ENCODE results near the gene ZNF18.
"Not testable (repeated sequence)": the region's sequence is repeated elsewhere in the genome, so short reads cannot be mapped to it uniquely, and the experiment has no call there.

The ZNF18 gene

DNA sequence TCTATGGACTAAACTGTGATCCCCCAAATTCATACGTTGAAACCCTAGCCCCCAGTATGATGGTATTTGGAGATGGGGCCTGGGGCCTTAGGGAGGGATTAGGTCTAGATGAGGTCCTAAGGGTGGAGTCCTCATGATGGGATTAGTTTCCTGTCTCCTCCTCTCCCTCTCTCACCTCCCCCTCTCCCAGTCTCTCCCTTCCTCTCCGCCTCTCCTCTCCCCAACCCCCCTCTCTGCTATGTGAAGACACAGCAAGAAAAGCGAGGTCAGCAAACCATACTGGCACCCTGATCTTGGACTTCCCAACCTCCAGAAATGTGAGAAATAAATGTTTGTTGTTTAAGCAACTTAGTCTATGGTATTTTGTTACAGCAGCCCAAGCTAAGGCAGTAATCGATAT lies 15.4 kb downstream of the ZNF18 start:
- no peak for DNase-seq

DNA sequence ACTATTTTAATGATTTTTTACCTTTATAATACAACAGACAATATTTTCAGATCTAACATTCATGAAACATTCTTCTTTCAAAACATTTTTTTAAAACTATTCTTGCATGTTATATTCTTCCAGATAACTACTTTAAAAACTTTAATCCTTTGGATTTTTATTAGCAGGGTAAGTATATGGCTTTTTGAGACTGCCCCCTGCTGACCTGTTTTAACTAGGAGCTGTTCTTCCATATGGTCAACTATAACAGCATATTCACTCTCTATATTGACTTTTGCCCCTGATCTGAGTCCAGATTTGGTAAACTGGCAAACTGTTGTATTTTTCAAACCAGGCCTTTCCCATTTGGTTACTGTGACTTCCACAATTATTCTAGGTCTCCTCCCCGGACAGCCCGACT lies 16.5 kb downstream of the ZNF18 start:
- DNase-seq, result no peak

GRCh38 chr17:11979795-11980194 lies 17.5 kb downstream of the ZNF18 start:
- no peak for DNase-seq

DNA sequence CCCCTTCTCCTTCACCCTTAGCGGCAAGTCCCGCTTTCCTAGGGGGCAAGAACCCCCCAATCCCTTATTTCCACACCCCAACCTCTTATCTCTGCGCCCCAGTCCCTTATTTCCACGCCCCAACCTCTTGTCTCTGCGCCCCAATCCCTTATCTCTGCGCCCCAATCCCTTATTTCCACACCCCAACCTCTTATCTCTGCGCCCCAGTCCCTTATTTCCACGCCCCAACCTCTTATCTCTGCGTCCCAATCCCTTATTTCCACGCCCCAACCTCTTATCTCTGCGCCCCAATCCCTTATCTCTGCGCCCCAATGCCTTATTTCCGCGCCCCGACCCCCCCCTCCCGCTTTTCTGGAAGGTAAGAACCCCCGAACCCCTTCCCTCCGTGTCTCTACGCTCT lies 24.5 kb downstream of the ZNF18 start:
- DNase-seq, result not testable (repeated sequence)

GRCh38 chr17:11969565-11969964 lies 27.7 kb downstream of the ZNF18 start:
- DNase-seq, result no peak

GRCh38 chr17:11954936-11955335 lies 42.3 kb downstream of the ZNF18 start:
- no peak for DNase-seq

DNA sequence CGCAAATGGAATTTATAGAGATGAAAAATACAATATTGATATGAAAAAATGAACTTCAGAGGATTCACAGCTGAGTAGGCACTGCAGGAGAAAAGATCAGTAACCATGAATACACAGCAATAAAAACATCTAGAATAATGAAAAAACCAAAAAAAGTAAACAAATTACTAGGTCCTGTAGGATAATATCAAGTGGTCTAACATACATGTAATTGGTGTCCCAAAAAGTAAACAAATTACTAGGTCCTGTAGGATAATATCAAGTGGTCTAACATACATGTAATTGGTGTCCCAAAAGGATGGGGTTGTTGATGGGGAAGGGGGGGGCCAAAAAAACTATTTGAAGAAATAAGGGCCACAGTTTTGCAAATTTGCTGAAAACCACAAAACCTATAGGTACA lies 43.4 kb downstream of the ZNF18 start:
- no peak for DNase-seq

GRCh38 chr17:11952610-11953009 lies 44.7 kb downstream of the ZNF18 start:
- DNase-seq, result no peak

DNA sequence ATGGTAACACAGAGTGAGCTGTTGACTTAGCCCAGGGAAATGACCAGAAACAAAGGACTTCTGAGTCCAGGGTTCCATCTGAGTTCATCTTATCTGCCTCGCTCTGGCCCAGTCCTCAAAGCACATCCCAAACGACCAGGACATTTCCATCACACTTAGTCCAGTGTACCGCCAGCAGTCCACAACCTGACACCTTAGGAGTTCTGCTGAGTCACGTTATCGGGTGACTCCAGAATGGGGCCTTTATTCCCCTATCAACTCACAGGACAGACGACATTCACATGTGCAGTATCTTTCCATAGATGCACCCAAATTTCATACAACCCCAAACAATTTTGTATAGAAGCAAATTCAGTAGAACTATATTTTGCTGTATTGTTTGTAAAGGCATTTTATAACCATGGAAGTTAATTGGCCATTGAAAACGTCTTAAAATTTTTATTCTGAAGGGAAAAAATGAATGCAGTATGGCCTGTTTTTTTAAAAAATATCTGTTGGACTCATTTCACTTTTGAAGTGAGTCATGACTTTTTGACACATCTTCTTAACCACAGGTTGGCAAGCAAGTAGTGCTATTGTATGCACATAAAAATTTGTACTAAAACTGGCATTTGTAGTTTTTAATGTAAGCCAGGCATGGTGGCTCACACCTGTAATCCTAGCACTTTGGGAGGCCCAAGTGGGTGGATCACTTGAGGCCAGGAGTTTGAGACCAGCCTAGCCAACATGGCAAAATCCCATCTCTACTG lies 46.3 kb downstream of the ZNF18 start:
- no peak for DNase-seq

GRCh38 chr17:11949571-11949970 lies 47.7 kb downstream of the ZNF18 start:
- not testable (repeated sequence) for DNase-seq

- DNase-seq, result no peak
Measured at GRCh38 chr17:11948789-11949188, 48.5 kb downstream of the ZNF18 start.

GRCh38 chr17:11944587-11944986 lies 52.7 kb downstream of the ZNF18 start:
- DNase-seq, result no peak

- DNase-seq, result no peak
Measured at GRCh38 chr17:11943759-11944347, 53.4 kb downstream of the ZNF18 start.

DNA sequence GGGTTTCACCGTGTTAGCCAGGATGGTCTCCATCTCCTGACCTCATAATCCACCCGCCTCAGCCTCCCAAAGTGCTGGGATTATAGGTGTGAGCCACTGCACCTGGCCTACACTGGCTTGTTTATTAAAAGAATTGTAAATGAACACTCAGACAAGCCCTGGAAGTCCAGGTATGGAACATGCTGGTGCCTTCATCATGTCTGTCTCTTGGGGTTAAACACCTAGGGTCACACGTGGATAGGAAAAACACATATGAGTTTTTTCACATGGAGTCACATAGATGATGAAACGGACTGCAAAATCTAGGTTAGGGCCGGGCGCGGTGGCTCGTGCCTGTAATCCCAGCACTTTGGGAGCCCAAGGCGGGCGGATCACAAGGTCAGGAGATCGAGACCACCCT lies 54.2 kb downstream of the ZNF18 start:
- not testable (repeated sequence) for DNase-seq

GRCh38 chr17:11940904-11941303 lies 56.4 kb downstream of the ZNF18 start:
- no peak for DNase-seq

DNA sequence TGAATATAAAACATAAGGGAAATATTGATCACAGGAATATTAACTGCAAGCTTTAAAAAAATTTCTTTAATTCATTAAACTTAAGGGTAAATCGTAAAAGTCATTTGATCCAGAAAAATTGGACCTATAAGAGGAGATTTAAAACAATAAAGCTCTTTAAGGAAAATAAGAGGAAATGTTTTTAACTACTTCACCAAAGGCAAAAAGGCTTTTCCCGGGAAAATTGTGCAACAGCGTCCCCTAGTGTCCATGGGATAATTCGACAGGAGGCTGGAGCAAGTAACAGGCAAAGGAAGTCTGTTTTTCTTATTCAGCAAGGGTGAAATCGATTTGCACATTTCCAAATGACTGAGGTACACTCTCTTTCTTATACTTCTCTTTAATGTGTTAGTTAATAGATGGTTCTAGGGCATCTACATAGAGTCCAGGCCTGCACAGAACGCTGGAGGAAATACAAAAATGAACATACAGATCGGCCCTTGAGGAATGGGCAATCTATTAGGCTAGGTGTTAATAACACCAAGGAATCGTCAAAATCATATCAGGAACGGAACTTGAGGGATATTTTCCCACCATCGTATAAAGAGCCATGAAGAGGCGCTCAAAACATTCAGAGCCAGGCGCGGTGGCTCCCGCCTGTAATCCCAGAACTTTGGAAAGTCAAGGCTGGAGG lies 61.4 kb downstream of the ZNF18 start:
- DNase-seq, result no peak

GRCh38 chr17:11932337-11932898 lies 64.9 kb downstream of the ZNF18 start:
- DNase-seq, result no peak

DNA sequence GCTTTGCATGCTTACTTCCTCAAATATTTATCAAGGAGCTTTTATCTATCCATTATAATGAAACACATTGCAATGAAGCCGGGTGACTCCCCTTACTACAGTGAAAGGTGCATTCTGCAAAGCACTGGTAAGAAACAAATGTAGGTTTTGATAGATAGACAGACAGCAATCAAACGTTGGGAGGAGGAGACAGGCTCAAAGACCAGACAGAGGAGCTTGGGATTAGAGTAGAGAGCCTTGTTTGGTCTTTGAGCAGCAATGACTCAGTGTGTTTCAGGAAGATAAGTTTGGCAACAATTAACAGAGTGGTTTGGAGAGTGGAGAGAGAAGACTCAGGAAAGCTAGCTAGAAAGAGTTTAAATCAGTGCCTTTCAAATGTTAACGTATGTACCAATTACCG lies 68.8 kb downstream of the ZNF18 start:
- DNase-seq, result no peak

Measured in effector CD8-positive, alpha-beta T cell (primary cell).